ENCODE data around the gene PRKN.
"Not testable (repeated sequence)": the region's sequence is repeated elsewhere in the genome, so short reads cannot be mapped to it uniquely, and the experiment has no call there.

Gene PRKN

DNA sequence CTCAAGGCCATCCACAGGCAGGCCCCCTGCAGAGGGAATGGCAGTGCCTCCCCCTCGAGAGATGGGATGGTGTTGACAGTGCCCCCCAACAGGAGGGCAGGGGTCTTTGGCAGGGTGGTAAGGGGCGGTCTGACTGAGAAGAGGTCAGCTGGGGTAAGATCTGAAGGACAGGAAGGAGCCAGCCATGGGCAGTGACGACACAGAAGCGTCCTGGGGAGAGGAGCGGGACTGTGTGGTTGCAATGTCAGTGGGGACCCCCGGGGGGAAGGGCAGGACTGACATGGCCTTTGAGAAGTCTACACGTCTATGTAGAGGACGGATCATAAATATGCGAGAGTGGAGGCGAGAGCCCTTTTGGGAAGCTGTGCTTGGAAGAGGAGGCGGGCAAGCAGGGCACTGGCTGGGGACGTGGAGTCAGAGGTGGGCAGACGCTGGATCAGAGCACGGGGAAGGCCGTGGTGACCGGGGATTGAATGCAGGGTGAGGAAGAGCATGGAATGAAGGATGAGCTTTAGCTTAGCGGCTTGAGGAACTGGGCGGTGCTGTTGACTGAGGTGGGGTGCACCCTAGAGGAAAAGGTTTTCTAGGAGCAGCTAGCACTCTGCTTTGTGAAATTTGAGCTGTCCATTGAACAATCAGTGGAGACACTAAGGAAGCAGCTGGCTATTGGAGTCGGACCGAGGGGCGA lies 1371.3 kb downstream of the PRKN start:
- no peak for DNase-seq

DNA sequence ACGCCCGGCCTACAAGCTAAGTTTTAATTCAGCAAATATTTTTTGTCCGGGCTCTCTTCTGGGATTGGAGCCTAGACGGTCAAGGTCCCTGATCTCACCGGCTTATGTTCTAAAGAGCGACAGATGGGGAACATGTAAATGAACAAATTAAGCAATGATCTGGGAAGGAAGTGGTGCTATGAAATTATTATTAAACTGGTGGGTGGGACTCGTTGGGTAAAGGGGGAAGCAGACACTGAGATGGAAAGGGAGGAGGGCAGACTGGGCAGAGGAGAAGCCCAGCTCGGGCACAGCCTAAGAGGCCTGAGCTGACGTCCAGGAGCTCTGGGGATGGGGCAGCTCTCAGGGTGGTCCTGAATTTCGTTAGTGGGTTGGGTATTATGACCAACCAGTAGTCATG lies 1371.9 kb downstream of the PRKN start:
- DNase-seq = no peak

DNA sequence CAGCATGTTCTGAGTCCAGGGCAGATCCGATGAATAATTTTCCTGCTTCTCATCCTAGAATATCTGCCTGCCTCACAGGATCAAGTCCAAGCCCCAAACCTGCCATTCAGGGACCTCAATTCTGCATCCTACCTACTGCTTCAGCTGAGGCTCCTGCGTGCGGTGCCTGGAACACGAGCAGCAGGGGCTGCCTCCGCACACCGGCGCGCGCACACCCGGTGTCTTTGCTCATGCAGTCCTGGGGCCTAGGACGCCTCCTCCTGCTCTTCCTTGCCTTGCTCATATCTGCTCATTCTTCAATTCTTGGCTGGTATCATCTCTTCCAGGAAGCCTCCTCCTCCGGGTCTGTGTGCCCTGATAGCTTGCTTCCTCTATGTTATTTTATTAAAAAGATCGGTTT lies 1372.6 kb downstream of the PRKN start:
- no peak for DNase-seq

DNA sequence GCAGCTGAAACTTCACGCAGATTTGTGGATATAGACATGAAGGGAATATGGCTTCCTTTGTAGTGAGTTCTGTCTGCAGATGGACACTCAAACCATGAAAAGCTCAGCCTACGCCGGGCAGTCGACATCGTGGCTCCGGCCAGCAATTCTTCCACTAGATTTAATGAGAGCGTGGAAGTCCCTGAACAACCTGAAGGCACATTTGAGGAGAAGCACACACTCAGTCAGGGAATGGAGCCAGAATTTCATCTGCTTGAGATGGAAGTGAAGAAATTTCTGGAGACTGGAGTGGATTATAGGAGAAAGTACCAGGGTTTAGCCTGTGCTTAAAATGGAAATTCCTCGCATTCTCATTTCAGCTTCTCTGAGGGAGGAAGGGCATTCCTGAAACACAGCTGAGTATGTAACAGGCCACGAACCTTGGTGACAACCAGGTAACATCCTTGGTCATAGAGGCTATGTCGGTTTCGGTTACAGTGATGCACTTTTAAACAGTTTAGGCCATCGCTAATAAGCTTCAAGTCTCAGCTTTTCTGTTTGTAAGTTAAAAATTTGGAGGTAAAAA lies 1373.2 kb downstream of the PRKN start:
- no peak for DNase-seq

DNA sequence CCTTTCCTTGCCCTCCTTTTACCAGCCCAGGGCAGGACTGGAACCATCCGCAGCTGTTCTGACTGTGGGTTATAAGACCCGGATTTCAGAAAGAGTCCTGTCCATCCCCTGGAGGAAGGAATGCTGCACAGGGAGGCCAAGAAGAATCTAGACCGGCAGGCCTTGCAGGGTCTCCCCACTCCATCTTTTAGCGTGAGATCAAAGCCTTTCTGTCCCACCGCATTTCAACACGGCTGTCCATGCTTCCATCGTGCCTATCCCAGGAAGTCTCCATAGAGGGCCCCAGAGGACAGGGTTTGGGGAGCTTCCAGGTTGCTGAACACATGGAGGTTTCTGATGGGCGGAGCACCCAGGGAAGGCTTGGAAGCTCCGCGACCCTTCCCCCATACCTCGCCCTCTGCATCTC lies 1374.4 kb downstream of the PRKN start:
- no peak for DNase-seq

DNA sequence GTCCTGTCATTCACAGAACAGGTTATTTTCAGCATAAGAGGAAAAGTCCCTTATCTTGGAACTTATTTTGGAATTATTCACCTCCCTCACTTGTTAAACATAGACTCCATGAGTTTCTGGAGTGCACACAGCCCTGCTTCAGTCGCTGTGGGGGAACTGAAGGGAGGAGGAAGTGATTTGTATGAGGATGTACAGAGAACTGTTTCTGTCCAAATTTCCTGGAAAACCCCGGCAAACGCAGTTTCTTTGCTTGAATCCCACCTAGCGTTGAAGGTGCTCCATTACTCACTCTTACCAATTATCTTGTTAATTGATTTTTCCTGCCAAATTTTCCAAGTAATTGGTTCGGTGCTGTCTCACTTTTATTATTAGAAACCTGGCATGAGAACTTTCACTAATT lies 1375.7 kb downstream of the PRKN start:
- no peak for DNase-seq

DNA sequence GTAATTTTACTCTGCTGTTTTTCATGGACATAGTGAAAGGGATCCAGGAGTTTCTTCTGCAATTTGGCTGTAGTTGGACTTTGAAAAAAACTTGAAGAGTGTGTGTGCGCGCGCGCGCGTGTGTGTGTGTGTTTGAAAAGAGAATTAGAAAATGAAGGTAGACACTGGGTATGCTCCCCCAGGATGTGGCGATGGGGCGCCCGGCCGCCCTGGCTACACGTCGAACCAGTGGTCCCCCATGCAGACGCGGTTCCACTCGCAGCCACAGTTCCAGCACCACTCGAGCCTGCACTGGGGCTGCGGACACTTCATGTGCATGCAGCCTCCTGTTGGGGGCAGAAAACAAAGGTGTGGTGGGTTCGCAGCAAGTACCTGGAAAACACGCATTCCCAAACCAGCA lies 1377.7 kb downstream of the PRKN start:
- DNase-seq = no peak

DNA sequence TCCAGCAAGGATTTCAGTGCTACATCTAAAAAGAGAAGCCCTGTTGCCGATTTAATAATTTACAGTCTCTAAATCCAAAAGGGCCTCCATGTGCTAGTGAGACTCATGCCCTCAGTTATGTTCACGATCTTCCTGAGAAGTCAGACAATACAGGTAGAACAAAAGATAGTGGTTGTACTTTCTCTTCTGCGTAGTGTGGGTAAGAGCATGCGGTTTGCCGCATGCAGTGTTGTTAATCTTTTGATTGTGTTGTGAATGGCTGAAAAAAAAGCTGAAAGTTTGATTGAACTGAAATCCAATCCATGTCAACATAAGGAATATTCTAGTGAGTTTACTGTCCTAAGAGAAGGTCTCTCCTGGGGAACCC lies 1379.0 kb downstream of the PRKN start:
- DNase-seq = no peak

DNA sequence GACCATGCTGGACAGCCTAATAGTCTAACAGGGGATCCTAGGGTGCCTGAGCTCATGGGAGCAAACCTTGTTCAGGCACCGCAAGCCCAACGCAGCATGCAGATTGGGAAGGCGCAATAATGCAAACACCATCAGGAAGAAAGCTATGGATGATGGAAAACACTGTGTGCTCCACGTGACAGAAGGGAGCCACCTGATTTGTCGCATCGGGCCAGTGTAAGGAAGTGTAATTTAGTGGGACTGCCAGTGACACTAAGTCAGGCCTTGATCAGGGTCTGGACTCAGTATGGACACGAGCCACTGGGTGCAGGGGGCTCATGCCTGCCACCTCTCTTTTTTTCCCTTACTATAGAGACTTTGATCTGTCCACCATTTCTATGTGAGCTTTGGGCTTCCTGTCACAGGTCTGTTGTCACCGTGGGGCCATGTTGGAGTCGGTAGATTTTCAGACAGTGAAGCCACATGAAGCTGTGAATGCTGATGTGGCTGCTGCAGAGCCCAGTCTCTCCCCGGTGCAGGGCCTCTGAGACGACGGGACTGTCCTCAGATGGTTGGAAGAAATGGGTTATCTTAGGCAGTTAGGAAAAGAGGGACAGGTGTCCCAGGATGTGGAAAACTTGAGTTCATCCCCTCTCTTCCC lies 1379.5 kb downstream of the PRKN start:
- no peak for DNase-seq

DNA sequence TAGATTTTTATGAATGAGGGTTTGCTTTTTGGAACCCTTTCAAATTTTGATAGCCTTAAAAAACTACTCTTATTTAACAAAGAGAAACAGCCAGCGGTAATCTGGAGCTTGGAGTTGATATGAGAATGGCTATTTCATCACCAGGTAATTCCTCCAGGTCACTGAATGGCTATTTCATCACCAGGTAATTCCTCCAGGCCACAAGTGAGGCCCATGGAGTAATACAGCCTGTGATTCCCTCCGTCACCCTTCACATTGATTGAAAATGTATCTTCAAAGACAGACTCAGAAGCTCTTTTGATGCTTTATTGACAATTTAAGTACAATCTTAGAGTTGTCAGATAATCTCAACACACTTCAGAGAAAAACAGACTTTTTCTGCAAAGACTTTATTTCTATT lies 1380.4 kb downstream of the PRKN start:
- no peak for DNase-seq

DNA sequence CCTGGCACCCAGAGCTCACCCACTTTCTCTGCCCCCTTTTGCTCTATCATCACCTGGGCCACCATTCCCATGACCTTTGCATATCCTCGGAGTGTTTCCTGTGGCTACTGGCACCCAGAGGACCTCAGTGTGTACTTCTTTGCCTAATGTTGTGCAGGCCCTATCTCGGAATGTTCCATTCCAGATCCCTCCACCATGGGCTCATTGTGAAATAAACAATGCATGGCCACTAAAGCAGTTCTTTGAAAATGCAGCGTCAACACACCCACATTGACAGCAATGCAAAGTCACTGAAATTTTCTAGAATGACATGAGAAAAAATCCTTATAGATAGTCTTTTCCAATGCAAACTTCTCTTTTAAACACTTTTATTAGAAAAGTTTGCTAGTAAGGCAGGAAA lies 1380.8 kb downstream of the PRKN start:
- no peak for DNase-seq

DNA sequence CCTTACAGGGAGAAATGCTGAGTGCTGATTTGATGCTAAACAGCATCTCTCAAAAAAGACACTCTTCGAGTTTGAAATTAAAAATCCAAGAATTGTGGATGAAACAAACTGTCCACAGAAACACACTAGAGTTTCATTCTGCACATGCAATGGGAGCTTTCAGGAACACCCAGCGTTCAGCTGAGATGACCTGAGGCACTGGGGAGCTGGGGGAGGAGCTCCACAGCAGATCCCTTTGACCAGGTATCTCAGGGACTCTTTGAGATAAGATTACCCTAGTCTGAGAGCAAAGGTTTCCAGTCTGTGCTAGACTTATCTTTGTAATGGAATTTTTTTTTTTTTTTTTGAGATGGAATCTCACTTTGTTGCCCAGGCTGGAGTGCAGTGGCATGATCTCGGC lies 1382.9 kb downstream of the PRKN start:
- no peak for DNase-seq

DNA sequence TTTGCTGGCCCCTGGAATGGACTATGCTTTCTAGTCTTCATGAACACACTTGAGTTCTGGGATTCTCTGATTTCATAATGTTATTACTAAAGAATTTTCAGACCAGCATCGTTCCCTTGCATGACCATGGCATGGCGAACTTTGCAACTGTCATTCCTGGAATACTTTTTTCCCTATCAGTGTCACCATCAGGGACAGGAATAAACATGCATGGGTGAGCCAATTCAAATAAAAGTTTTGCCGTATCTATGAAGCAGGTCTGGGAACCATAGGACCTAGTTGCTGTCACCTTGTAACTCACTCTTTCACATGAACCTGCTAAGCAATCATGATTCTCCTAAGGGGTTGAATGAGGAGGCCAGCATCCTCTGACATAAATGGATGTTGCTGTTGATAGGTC lies 1385.5 kb downstream of the PRKN start:
- no peak for DNase-seq

DNA sequence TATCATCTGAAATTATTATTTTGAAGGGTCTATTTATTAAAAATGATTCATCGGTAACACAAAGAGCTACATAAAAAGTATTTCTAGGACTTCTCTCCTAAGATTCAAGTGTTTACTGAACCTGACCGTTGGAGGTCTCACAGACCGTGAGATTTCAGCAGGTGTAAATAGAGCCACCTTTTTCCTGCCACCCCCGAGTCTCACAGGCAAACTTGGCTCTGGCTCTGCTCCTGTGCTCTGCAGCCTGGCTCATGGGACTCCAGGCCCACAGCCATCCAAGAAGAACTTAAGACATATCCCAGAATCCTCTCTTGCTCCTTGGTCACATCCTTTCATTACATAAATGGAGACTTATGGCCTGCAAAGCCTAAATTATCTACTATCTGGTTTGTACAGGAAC lies 1385.9 kb downstream of the PRKN start:
- DNase-seq = no peak

DNA sequence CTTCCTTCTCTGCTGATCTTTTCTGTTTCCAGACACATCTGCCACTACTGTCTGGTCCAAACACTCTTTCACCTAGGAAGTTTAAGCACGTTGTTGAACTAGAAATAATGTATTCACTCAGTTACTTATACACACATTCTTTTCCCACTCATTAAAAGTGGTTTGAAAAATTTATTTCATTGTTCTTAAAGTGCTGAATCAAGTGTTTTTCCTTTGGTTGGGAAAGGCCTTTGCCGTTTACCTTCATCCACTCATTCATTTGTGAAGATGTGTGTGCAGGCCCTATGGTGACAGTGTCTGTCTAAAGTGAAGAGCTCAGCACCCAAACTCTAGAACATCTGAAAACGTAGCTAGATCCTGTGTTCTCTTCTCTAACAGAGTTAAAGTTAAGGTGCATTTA lies 1389.6 kb downstream of the PRKN start:
- DNase-seq = no peak

DNA sequence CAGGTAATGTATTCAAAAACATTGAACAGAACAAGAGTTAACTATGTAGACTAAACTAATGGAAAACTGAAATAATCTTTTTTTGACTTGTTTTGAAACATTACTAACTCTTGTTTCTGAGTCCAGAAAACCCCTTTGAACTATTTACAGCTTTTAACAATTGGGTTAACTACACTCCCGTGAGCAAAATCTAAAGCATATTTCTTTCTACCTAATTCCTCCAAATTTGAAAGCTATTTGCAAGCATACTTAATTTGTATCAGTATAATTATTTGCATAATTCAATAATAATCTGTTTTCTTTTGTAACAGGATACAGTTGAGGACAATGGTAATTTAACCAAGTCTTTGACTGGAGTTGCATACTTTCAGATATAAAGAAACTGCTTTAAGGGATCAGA lies 1391.1 kb downstream of the PRKN start:
- DNase-seq = no peak

DNA sequence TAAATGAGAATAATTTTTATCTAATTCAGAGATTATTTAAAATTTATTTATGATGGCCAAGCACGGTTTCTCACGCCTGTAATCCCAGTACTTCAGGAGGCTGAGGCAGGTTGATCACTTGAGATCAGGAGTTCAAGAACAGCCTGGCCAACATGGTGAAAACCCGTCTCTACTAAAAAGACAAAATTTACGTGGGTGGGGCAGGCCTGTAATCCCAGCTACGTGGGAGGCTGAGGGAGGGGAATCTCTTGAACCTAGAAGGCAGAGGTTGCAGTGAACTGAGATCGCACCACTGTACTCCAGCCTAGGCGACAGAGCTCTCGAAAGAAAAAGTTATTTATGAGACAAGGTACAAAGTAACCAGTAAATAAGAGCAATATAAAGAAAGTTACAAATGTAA lies 1394.2 kb downstream of the PRKN start:
- DNase-seq = no peak

DNA sequence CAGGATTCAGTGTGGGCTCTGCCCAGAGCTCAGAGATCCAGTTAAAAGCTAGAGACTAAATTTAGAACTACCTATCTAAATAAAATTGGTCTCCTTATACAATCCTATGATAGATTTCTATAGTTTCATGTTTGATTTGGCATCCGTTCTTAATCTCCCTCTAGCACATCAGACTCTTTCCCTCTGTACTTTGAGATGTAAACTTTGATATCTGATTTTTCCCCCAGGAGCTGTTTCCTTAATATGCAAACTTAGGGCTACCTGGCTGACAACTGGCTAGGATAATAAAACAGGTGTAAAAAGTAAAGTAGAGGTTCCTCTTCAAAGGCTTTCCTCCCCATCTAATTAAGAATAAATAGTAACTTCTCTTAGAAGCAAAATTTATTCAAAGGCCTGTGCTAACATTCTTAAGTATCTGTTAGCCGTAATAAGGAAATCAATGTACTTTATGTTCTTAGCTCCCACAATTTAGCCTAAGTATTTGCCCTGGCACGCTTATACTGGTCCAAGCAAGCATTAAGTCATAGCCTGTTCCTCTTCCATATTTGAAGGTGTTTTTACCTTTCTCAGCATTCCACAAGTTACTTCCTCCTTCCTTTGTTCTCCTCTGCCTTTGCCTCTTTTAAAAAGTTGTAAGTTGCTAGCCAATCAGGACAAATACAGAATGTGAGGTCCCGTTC lies 1396.0 kb downstream of the PRKN start:
- not testable (repeated sequence) for DNase-seq

DNA sequence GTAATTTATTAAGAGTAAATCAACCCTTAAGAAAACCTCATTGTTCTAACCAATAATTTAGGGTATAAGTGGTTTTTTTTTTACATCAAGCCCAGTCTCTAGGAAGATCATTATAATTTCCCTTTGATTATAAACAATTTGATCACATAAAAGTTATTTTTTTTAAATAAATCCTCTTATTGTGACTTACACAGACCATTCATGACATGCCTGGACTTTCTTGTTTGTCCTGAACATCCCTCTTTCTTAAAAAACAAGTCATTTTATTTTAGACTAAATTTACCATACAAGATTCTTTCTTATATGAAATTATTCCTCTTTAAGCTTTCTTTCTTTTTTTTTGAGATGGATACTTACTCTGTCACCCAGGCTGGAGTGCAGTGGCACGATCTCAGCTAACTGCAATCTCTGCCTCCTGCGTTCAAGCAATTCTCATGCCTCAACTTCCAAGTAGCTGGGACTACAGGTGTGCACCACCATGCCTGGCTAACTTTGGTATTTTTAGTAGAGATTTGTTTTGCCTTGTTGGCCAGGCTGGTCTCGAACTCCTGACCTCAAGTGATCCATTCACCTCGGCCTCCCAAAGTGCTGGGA lies 1400.1 kb downstream of the PRKN start:
- DNase-seq = no peak

DNA sequence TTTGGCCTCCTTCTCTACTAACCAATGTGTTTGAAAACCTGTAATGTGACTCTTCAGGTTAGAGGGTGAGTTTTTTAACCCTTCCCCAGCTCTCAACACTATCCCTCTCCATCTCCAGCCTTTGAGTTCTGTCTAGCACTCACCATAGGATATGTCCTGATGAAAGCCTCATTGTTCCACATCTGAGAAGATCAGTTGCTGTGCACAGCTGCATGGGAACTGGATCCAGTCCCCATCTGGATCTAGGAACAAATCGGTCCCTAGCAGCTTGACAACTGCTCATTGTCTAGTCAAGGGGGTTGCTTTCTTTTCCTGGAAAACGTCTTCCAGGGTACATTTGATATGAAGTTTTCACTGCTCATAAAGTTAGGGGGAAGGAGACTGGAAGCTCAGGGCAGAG lies 1408.3 kb downstream of the PRKN start:
- DNase-seq = no peak

DNA sequence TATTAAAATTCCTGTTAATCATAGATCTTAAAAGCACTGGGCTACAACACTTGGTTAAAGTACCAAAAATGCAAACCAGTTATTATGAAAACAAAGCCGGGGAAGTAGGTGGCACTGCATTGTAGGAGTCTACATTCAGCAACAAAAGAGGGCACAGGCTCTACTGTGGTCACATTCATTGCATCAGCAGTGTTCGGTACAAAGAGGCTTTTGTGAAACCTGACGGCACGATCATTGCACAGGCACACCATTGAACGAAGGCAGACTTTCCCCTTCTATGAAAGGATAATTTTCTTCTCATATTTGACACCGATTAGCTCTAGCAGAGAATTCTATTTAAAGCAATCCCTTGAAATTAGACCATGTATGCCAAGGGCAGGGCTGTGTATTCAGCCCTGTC lies 1409.1 kb downstream of the PRKN start:
- DNase-seq = peak; percentile 69 to 72

DNA sequence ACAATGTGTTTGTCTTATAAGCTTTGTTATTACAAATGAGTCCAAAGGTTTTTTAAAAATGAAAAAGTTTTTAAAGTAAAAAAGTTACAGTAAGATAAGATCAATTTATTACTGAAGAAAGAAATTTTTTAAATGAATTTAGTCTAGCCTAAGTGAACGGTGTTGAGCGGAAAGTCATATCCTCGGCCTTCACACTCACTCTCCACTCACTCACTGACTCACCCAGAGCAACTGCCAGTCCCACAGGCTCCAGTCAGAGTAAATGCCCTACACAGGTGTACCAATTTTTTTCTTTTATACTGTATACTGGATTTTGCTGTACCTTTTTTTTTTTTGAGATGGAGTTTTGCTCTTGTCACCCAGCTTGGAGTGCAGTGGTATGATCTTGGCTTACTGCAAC lies 1411.0 kb downstream of the PRKN start:
- DNase-seq = no peak

DNA sequence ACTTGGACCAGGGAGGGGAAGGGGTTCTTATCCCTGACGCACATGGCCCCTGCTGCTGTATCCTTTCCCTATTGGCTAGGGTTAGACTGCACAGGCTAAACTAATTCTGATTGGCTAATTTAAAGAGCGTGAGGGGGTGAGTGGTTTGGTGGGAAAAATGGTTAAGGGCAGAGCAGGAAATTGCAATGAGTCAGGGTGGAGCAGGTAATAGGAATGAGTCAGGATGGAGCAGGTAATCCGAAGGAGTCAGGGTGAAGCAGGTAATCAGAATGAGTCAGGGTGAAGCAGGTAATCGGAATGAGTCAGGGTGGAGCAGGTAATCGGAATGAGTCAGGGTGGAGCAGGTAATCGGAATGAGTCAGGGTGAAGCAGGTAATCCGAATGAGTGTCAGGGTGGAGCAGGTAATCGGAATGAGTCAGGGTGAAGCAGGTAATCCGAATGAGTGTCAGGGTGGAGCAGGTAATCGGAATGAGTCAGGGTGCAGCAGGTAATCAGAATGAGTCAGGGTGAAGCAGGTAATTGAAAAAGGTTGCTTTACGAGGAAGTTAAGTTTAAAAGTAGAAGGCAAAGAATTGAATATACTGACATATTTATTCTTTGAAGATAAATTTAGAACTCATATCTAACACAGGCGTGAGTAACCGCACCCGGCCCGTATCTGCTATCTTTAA lies 1412.2 kb downstream of the PRKN start:
- not testable (repeated sequence) for DNase-seq
